Amniotic stem cell (primary cell): ENCODE data around the gene GRK1.
"Not testable (repeated sequence)": the region's sequence is repeated elsewhere in the genome, so short reads cannot be mapped to it uniquely, and the experiment has no call there.

Experiments used
- DNase-seq: peaks from one replicate; lab custom pipeline; 2025; lab: John Stamatoyannopoulos, UW

The GRK1 gene

DNA sequence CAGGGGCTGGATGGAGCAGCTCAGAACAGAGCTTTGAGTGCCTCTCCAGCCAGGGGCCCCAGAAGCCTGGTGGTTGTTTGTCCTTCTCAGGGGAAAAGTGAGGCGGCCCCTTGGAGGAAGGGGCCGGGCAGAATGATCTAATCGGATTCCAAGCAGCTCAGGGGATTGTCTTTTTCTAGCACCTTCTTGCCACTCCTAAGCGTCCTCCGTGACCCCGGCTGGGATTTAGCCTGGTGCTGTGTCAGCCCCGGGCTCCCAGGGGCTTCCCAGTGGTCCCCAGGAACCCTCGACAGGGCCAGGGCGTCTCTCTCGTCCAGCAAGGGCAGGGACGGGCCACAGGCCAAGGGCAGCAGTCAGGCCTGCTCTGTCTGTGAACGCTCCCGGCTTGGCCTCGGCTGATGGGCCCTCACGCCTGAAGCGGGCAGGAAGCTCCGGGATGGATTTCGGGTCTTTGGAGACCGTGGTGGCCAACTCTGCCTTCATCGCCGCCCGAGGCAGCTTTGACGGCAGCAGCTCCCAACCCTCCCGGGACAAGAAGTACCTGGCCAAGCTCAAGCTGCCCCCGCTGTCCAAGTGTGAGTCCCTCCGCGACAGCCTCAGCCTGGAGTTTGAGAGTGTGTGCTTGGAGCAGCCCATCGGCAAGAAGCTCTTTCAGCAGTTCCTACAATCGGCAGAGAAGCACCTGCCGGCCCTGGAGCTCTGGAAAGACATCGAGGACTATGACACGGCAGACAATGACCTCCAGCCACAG is at the start of gene GRK1:
GRK1 (plus strand) TSS at position 269 of the 751 bp plus-strand sequence; CDS start at position 437, 168 bp downstream.
- no peak for DNase-seq

DNA sequence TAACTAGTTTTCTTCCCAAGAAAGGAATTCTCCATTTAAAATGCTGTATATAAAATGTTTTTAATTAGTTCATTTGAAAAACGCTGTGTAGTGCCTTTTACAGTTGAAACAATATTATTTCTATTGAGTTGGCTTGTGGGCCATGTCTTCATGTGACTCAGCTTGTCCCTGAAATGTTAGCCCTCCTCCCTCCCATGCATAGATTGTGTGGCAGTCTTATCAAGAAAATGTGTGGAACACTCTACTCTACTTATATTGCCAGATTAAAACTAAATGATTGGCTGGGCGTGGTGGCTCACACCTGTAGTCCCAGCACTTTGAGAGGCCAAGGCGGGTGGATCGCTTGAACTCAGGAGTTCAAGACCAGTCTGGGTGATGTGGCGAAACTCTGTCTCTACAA is 49.1 kb upstream of the GRK1 start:
- DNase-seq = no peak

DNA sequence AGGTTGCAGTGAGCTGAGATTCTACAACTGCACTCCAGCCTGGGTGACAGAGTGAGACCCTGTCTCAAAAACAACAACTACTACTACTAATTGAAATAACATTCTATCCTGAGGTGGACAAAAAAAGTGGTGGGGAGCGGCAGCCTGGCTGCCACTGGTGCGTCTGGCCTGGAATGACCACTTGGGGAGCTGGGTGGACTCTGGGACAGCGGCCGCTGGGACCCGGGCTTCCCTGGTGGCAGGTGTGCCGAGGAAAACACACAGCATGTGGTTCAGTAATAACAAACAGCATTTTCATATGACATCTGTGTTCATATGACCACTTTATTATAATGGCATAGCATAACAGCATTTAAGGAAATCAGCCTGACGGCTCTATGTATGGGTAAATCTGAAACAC is 48.6 kb upstream of the GRK1 start:
- no peak for DNase-seq

DNA sequence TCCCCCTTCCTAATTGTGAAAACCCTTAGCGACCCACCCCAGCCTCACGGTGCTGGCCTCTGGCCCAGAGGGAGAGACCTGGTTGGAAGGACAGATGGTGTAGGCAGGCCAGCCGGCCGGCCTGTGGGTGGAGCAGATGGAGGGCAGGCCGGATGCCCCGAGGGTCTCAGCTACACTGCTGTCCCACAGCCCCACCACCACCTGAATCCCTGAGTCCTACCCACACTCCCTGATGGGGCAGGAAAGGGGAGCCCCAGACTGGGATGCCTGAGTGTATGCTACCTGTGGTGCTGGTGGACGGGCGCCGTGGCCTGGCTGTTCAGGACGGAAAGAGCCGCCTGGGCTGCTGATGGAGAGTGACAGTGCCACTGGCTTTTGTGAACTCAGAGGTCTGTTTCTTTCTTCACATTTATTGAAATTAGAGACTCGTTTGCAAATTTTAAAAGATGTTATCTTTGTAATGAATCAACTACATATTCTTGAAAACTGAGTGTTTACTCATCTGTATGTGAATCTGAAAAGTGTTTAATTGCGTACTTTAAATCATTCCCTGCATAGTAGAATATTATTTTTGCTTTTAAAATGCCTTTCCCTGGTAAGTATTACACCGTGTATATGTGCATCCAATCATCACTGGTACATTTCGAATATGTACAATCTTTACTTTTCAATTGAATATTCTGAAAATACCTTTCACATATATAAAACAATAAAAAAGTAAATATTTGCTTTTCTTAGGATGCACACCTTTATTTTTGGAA is 46.8 kb upstream of the GRK1 start:
- DNase-seq = no peak

DNA sequence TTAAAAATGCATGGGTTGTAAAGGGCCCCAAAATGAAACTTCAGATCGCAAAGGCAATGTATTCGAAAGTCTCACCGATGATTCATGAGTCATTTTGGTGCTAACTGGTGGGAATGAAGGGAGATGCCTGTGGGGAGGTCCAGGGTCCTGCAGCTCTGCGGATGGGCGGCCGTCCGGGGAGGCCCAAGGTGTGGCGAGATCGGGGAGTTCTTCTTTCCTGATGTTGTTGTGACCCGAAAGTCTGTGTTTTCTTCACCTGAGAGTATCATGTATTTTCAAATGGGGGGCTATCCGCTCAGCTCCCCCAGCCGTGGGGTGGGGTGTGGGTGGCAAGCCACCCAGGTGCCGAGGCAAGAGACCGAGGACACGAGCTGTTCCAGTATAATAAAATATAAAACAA is 46.0 kb upstream of the GRK1 start:
- no peak for DNase-seq

DNA sequence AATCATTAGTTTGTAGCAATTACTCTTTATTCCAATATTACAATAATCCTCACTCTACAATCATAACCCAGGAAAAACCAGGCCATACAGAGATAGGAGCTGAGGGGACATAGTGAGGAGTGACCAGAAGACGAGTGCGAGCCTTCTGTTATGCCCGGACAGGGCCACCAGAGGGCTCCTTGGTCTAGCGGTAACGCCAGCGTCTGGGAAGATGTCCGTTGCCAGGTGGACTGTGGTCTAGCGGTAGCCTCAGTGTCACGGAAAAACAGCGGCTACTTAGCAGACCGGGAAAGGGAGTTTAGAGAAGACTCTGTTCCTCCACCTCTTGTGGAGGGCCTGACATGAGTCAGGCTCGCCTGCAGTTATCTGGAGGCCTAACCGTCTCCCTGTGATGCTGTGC is 45.5 kb upstream of the GRK1 start:
- not testable (repeated sequence) for DNase-seq

DNA sequence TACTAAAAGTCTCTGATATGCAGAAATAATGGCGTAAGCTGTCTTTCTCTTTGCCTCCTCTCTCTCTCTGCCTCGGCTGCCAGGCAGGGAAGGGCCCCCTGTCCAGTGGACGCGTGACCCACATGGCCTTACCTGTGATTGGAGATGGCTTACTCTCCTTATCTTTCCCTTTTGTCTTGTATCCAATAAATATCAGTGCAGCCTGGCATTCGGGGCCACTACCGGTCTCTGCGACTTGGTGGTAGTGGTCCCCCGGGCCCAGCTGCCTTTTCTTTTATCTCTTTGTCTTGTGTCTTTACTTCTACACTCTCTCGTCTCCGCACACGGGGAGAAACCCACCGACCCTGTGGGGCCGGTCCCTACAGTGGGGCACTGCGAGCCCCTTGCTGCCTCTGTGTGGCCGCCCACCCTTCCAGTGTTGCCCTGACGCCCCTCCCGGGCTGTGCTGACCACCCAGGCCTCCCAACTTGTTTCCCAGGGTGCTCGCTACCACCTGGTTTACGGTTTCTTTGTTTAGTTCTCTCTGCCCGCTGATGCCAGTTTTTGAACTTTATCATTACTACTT is 45.0 kb upstream of the GRK1 start:
- not testable (repeated sequence) for DNase-seq

DNA sequence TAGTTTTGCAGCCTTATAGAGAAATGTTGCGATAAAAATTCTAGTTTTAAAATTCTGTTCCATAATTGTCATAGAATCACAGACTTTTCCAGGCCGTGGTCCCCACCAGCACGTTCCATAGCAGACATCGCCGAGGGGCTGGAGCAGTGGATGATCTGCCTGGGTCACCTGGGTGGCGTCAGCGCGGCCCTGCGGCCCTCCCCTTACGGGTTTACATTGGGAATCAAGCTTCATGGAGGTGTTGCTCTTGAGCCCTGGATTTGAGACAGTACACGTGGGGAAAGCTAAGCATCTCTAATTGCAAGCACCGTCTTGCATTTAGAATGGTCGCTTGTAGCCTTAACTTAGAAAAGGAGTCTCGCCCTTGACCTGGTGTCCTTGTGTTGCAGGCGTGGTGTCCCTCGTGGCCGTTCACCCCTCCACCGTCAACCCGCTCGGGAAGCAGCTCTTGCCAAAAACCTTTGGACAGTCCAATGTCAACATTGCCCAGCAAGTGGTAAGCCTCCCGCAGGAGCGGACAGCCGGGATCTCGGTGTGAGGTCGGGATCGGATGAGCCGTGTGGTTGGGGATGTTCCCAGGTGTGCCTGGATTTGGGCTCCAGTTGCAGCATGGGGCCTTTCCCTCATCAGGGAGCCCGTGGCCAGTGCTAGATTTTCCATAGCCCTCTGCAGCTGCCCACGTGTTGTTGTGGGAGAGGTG is 44.1 kb upstream of the GRK1 start:
- no peak for DNase-seq

DNA sequence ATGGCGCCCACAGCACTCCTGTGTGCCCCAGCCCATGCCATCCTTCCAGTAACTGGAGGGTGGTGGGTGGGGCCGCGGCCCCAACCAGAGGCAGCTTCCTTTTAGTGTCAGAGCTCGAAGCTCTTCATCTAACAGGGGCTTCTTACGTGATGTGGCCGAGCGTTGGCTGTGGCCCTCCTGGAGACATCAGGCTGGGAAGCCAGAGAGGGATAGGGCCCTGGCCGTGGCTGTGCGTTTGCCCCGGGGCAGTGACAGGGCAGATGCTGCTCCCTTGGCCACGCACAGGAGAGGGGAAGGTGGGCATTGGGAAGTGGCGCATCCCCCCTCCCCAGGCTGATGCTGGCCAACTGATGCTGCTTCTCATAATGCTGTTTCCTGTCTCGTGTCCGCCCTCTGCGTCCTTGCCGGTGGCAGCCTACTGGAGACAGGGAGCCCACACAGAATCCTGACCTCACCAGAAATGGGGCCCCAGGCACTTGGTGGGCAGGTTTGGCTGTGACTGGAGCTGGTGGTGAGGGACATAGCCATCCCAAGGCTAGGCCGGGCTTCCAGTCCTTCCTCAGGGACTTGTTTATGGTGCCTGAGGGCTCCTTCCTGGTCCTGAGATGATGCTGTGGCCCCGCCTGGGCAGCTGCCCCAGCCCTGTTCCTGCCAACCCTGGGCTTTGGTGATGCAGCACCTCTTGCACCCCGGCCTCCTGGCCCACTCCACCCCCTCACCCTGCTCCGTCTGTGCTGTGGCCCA is 43.4 kb upstream of the GRK1 start:
- DNase-seq = no peak

DNA sequence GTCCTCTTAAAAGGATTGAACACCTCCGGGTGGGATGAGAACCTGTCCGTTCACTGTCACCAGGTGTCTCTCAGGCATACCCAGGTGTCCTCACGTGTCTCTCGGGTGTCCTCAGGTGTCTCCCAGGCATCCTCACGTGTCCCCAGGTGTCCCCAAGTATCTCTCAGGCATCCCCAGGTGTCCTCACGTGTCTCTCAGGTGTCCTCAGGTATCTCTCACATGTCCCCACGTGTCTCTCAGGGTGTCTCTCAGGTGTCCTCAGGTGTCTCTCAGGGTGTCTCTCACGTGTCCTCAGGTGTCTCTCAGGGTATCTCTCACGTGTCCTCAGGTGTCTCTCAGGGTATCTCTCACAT is 42.8 kb upstream of the GRK1 start:
- DNase-seq = no peak

DNA sequence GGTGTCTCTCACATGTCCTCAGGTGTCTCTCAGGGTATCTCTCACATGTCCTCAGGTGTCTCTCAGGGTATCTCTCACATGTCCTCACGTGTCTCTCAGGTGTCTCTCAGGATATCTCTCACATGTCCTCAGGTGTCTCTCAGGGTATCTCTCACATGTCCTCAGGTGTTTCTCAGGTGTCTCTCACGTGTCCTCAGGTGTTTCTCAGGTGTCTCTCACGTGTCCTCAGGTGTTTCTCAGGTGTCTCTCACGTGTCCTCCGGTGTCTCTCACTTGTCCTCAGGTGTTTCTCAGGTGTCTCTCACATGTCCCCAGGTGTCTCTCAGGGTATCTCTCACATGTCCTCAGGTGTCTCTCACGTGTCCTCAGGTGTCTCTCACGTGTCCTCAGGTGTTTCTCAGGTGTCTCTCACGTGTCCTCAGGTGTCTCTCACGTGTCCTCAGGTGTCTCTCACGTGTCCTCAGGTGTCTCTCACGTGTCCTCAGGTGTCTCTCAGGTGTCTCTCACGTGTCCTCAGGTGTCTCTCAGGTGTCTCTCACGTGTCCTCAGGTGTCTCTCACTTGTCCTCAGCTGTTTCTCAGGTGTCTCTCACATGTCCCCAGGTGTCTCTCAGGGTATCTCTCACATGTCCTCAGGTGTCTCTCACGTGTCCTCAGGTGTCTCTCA is 42.2 kb upstream of the GRK1 start:
- not testable (repeated sequence) for DNase-seq

DNA sequence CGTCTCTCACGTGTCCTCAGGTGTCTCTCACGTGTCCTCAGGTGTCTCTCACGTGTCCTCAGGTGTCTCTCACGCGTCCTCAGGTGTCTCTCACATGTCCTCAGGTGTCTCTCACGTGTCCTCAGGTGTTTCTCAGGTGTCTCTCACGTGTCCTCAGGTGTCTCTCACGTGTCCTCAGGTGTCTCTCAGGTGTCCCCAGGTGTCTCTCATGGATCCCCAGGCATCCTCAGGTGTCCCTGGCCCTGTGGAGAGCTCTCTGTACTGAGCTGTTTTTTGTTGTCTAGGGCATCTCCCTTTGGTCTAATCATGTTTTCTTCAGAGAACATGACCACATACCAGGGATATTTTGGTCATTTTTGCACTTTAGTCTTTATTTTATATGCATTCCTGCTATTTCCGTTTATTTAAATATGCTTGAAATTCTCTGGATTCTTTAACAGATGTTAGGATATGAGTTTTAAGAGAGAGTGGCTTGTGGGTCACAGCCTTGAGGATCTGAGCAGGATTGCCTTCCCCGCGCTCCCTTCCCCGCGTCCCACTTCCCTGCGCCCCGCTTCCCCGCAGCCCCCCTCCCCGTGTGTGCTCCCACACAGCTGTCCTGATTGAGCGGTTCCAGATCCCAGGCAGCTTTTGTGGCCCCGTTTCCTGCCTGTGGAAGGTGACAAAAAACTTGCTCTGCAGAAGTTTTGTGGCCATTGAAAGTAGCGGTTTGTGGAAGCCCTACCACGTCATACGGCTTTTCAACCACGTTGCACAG is 40.9 kb upstream of the GRK1 start:
- peak; percentile 30 for DNase-seq

DNA sequence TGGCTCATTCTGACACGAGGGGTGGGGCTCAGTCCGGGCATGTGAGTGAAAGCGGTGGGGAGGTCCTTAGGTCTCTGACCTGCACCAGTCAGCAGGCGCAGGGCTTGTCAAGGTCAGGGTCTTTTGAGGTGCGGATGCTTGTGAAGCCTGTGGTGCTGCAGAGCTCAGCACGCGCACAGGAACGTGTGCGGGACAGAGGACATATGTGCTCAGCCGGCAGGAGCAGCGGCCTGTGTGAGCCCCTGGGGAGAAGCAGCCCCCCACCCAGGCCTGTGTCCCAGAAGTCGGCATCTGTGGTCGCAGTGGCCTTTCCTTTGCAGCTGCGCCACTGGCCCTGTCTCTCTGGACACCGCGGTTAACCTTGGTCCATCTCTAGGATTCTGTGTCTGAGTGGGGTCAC is 39.9 kb upstream of the GRK1 start:
- DNase-seq = no peak

DNA sequence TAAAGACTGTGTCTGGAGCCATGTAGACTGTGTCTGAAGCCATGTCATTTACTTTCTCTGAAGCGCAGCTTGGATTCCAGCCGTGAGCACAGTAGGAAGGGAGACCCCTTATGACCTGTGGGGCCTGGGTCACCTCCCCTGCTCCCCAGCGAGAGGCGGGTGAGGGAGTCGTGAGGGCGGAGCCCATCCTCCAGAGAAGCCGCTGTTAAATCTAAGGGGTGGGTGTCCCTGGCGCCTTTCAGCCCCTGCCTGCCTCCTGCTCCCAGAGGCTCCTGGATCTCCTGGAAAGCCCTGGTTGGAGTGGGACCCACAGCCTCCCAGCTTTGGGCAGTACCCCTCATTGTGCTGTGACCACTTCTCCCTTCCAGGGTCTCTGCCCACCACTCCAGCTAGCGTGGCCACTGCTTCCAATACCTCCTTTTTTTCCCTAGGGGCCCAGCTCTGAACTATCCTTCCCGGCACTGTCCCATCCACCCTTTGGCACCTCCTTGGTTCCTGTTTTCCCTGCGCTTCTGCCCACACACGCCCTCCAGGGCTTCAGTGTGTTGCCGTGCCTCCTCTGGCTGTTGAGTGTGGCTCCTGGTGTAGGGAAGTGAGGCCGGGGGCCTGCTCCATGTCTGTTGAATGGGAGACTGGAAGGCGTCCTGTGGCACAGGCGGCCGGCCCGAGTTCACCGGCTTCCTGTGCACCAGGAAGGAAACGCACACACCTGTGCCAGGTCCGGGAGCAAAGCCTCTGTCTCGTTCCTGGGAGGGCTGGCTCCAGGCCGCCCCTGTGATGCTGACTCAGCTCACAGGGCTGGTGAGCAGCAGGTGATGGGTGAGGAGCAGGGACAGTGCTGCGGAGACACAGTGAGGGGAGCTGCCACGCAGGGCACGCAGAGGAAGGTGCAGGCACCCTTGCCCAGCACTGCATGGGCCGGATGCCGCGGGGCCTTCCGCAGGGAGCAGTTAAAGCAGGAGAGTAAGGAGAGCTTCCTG is 38.4 kb upstream of the GRK1 start:
- no peak for DNase-seq

DNA sequence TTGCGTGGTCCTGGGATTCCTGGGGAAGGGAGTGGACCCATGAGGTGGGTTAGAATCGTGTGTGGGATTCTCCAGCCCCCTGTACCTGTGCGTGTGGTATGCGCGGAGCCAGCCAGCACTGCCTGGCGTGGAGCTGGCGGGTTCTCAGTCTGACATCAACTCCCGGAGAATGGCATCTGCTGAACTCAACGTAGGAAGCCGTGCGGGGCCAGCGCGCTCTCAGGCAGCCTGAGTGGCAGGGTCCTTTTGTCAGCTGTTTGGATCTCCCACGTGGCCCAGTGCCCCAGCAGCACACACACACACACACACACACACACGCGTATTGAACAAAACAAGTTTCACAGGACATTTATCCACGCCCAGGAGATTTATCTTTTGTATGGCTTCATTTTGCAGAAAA is 37.2 kb upstream of the GRK1 start:
- DNase-seq = no peak

DNA sequence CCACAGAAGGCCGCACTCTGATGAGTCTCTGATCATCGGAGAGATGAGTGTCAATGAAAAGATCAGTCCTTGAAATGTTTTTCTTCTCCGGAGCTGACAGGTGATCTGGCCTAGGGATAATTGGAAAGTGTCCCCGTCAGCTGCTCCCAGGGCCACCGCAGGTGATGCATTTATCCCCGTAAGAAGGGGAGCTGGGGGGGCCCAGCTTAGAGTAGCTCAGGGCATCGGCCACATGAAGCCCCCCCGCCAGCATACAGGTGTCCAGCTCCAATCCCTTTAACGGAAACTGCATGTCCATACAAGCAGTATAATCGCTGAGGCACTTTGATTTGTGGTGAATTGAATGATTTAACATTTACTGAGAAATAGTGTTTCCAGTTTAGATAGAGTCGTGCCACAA is 36.7 kb upstream of the GRK1 start:
- DNase-seq = no peak

DNA sequence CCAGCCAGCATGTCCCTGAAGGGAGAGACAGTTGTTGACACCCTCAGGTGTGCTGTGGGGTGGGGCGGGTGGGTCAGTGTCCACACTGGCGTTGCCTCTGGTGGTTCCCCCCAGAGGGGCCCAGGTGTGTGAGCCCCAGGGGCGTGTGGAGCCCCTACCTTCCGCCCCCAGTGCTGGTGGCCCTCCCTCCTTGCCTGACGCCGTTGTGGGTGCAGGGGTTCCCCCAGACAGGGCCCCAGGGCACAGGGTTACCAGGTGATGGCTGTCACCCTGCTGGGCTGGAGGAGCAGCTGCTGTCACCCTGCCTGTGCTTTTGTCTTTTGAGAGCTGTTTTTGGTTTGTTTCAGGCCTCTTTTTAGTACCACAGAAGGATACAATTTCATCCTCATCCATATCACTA is 36.2 kb upstream of the GRK1 start:
- DNase-seq = no peak

DNA sequence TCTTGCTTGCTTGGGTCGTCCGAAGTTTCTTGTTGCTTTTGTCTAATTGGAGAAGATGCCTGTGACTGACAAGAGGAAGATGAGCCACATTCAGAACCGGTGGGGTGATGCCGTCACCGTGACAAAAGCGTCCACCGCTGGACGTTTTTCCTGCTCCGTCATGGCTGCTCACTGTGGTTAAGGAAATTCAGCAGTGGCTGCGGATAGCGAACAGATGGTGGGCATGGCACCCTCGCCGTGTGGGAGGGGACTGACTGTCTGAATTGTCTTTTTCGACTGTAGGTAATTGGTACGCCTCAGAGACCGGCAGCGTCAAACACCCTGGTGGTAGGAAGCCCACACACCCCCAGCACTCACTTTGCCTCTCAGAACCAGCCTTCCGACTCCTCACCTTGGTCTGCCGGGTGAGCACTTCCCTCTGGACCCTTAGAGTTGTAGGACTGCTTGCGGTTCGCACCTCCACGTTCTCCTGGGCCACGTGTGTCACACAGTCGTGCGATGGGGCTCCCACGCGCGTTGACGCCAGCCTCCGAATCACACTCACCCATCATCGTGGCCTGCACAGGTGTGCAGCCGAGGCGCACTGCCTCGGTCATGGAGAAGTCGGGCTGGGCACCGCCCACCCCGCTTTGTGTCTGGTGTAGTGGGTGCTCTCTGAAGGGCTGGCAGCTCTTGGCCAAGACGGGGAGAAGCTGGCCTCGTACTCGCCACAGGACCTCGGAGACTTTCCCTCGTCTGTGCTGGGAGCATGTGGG is 35.5 kb upstream of the GRK1 start:
- no peak for DNase-seq
